Activated T-helper 1 cell treated with Interleukin-2 at 50 U/mL for 16 hours (primary cell): ENCODE data around the gene DHRSX.
"Not testable (repeated sequence)": the region's sequence is repeated elsewhere in the genome, so short reads cannot be mapped to it uniquely, and the experiment has no call there.

Experiments used
- DNase-seq: peaks from one replicate; pipeline ENCODE4 v3.0.0-alpha.2; 2020; ENCODE audit warnings: low read depth

The DHRSX gene

GRCh38 chrX:2497961-2498780 is 2.6 kb downstream of the DHRSX start:
- DNase-seq = no peak

GRCh38 chrX:2495595-2495994 is 5.2 kb downstream of the DHRSX start:
- DNase-seq = no peak

- no peak for DNase-seq
Observed at GRCh38 chrX:2492531-2493218, 8.1 kb downstream of the DHRSX start.

- no peak for DNase-seq
Observed at GRCh38 chrX:2490634-2491033, 10.1 kb downstream of the DHRSX start.

GRCh38 chrX:2489446-2490445 is 11.0 kb downstream of the DHRSX start:
- no peak for DNase-seq

DNA sequence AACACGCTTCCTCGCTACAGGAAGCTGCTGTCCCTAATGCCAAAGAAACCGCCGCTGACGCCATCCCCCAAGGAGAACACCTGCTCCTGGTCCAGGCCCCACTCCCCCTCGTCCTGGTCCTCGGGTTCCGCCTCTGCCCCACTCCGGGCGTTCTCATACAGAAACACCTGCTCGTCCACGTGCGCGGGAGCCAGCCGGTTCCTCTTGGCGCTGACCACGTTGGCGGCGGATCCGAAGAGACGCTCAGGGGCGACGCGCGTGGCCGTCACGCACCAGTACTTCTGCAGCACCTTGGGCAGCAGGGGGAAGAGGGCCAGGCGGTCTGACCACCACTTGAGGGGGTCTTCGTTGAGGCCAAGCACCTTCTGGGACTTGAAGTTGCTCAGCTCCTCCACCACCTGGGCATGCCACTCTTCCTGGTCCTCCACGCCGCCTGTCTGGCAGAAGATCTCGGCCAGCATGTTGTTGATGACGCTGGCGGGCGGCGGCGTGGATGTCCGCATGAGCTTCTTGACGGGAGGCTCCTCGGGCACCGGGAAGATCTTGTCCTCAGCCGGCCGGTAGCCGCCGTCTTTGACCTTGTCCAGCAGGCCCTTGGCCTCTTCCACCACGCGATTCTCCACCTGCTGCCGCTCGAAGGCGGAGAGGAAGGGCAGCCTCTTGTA is 12.0 kb downstream of the DHRSX start:
- DNase-seq = no peak

GRCh38 chrX:2487366-2487765 is 13.4 kb downstream of the DHRSX start:
- DNase-seq = no peak

GRCh38 chrX:2486476-2487133 is 14.2 kb downstream of the DHRSX start:
- DNase-seq = no peak

DNA sequence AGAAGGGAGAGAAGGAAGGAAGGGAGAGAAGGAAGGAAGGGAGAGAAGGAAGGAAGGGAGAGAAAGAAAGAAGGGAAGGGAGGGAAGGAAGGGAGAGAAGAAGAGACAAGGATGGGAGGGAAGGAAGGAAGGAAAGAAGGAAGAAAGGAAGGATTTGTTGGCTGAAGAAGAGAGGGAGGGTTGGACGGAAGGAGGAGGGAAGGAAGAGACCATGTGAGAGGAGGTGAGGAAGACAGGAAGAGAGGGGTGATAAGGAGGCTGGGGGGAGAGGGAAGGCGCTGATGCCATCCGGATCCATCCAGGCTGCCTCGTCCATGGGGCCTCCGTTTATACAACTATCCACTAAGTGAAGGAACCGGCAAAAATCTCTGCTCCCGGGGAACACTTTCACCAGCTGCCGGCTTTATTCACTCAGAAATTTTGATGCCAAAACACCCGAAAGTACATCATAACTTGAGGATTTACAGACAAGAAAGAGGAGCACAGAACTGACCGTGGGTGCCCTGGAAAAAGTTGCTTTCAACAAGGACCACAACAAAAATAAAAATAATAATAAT is 14.9 kb downstream of the DHRSX start:
- DNase-seq = no peak

GRCh38 chrX:2484721-2485648 is 15.8 kb downstream of the DHRSX start:
- DNase-seq = no peak

GRCh38 chrX:2484256-2484655 is 16.5 kb downstream of the DHRSX start:
- no peak for DNase-seq

DNA sequence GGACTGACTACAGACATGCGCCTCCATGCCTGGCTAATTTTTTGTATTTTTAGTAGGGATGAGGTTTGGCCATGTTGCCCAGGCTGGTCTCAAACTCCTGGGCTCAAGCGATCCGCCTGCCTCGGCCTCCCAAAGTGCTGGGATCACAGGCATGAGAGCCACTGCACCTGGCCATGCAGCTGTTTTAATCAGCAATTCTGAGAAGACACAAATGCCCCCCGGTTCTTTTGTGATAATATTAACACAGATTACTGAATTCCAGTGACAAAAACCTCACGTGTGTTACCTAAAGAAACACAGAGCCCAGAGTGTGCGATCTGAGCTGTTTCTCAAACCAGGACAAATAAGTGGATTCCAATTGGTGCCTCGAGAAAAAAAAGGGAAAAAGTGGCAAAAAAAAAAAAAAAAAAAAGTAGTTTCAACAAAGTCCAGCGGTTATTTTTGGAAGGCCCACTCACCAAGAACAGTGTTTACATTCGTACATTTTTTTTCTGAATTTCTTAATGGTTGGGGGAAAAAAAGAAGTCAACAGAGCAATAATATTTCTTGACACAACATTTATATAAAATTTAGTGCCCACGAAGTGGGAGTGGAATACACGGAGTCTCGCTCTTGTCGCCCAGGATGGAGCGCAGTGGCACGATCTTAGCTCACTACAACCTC is 17.2 kb downstream of the DHRSX start:
- DNase-seq = no peak

- not testable (repeated sequence) for DNase-seq
Observed at GRCh38 chrX:2481597-2481996, 19.2 kb downstream of the DHRSX start.

- not testable (repeated sequence) for DNase-seq
Observed at GRCh38 chrX:2479982-2480381, 20.8 kb downstream of the DHRSX start.

DNA sequence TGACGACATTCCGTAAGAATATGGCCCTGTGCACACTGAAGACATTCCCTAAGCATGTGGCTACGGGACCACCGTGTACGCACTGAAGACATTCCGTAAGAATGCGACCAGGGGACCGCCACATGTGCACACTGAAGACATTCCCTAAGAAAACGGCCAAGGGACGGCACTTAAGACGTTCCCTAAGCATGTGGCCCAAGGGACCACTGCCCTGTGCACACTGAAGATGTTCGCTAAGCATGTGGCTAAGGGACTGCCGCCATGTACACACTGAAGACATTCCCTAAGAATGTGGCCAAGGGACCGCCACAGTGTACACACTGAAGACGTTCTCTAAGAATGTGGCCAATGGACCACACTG is 21.4 kb downstream of the DHRSX start:
- no peak for DNase-seq

- DNase-seq = no peak
Observed at GRCh38 chrX:2478546-2479419, 22.0 kb downstream of the DHRSX start.

DNA sequence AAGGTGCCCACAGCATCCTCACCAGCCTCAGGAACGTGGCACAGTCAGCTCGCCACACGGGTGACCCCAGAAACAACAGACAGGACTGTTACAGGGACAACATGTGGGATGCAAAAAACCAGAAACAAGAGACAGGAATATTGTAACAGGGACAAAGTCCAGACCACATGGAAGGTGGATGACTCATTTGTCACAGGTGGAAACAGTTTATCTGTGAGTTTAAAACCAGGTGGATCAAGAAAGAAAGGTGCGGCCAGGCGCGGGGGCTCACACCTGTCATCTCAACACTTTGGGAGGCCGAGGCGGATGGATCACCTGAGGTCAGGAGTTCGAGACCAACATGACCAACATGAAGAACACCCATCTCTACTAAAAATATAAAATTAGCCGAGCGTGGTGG is 23.5 kb downstream of the DHRSX start:
- not testable (repeated sequence) for DNase-seq
